ENCODE results near the gene MLANA.

Gene MLANA

GRCh38 chr9:5863092-5863746 is 27.5 kb upstream of the MLANA start:
- H3K36me3 ChIP-seq (ENCODE audit: insufficient read depth, low read length) = no peaks in the 10 kb centered on the region
- no peaks in the 10 kb centered on the region for H3K9me3 ChIP-seq (ENCODE audit: insufficient read depth, low read depth, low read length)
- no peak overlapping the region for H3K9ac ChIP-seq (ENCODE audit: low read depth, low read length, poor library complexity, severe bottlenecking)
- H3K27me3 ChIP-seq (ENCODE audit: insufficient read depth, low read length, poor library complexity, severe bottlenecking) = no peaks in the 10 kb centered on the region
- TF ChIP-seq EZH2phosphoT487 (IDR thresholded peaks at IDR 0.05; ENCODE audit: borderline replicate concordance) = no peak
- TF ChIP-seq, protein P1, sequence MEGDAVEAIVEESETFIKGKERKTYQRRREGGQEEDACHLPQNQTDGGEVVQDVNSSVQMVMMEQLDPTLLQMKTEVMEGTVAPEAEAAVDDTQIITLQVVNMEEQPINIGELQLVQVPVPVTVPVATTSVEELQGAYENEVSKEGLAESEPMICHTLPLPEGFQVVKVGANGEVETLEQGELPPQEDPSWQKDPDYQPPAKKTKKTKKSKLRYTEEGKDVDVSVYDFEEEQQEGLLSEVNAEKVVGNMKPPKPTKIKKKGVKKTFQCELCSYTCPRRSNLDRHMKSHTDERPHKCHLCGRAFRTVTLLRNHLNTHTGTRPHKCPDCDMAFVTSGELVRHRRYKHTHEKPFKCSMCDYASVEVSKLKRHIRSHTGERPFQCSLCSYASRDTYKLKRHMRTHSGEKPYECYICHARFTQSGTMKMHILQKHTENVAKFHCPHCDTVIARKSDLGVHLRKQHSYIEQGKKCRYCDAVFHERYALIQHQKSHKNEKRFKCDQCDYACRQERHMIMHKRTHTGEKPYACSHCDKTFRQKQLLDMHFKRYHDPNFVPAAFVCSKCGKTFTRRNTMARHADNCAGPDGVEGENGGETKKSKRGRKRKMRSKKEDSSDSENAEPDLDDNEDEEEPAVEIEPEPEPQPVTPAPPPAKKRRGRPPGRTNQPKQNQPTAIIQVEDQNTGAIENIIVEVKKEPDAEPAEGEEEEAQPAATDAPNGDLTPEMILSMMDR (conservative IDR thresholded peaks at IDR 0.05; ENCODE audit: low read length) = no peak
- H2AFZ ChIP-seq (ENCODE audit: low read length) = 0 out of 2 replicates have a peak overlapping the region, but pooled peaks have one; percentile 17
- H3K4me3 ChIP-seq (ENCODE audit: low read length, poor library complexity, severe bottlenecking) = no peak overlapping the region
- H3F3A ChIP-seq (ENCODE audit: low read depth) = no peaks in the 10 kb centered on the region
- no peaks in the 10 kb centered on the region for H3K79me2 ChIP-seq (ENCODE audit: insufficient read depth, low read length)
- H3K4me1 ChIP-seq (ENCODE audit: insufficient read depth, low read length, poor library complexity, severe bottlenecking) = peaks cover 11% of the 10 kb centered on the region
- no peak overlapping the region for H3K4me2 ChIP-seq (ENCODE audit: low read depth, low read length, poor library complexity, severe bottlenecking)
- H4K20me1 ChIP-seq (ENCODE audit: insufficient read depth, low read length, poor library complexity, severe bottlenecking) = no peaks in the 10 kb centered on the region
- no peaks in the 10 kb centered on the region for H3K9me2 ChIP-seq (replicated peaks; ENCODE audit: low read depth, low read length)

- no peak overlapping the region for H3K4me3 ChIP-seq (ENCODE audit: low read length, poor library complexity, severe bottlenecking)
- H3K27me3 ChIP-seq (ENCODE audit: insufficient read depth, low read length, poor library complexity, severe bottlenecking) = no peaks in the 10 kb centered on the region
- no peaks in the 10 kb centered on the region for H3F3A ChIP-seq (ENCODE audit: low read depth)
- H3K36me3 ChIP-seq (ENCODE audit: insufficient read depth, low read length) = no peaks in the 10 kb centered on the region
- H3K9me3 ChIP-seq (ENCODE audit: insufficient read depth, low read depth, low read length) = no peaks in the 10 kb centered on the region
- no peaks in the 10 kb centered on the region for H4K20me1 ChIP-seq (ENCODE audit: insufficient read depth, low read length, poor library complexity, severe bottlenecking)
- H3K4me1 ChIP-seq (ENCODE audit: insufficient read depth, low read length, poor library complexity, severe bottlenecking) = peaks cover 9% of the 10 kb centered on the region
- H2AFZ ChIP-seq (ENCODE audit: low read length) = no peak overlapping the region
- TF ChIP-seq, protein P1 (conservative IDR thresholded peaks at IDR 0.05; ENCODE audit: low read length) = no peak
- no peak for TF ChIP-seq EZH2phosphoT487 (IDR thresholded peaks at IDR 0.05; ENCODE audit: borderline replicate concordance)
- no peaks in the 10 kb centered on the region for H3K79me2 ChIP-seq (ENCODE audit: insufficient read depth, low read length)
- no peak overlapping the region for H3K9ac ChIP-seq (ENCODE audit: low read depth, low read length, poor library complexity, severe bottlenecking)
- no peaks in the 10 kb centered on the region for H3K9me2 ChIP-seq (replicated peaks; ENCODE audit: low read depth, low read length)
- H3K4me2 ChIP-seq (ENCODE audit: low read depth, low read length, poor library complexity, severe bottlenecking) = no peak overlapping the region
Observed at GRCh38 chr9:5864446-5864845, 26.2 kb upstream of the MLANA start.

- no peaks in the 10 kb centered on the region for H3K9me2 ChIP-seq (replicated peaks; ENCODE audit: low read depth, low read length)
- no peaks in the 10 kb centered on the region for H3K27me3 ChIP-seq (ENCODE audit: insufficient read depth, low read length, poor library complexity, severe bottlenecking)
- H2AFZ ChIP-seq (ENCODE audit: low read length) = no peak overlapping the region
- TF ChIP-seq EZH2phosphoT487 (IDR thresholded peaks at IDR 0.05; ENCODE audit: borderline replicate concordance) = no peak
- TF ChIP-seq, protein P1 (conservative IDR thresholded peaks at IDR 0.05; ENCODE audit: low read length) = no peak
- H4K20me1 ChIP-seq (ENCODE audit: insufficient read depth, low read length, poor library complexity, severe bottlenecking) = no peaks in the 10 kb centered on the region
- no peak overlapping the region for H3K4me2 ChIP-seq (ENCODE audit: low read depth, low read length, poor library complexity, severe bottlenecking)
- no peaks in the 10 kb centered on the region for H3K36me3 ChIP-seq (ENCODE audit: insufficient read depth, low read length)
- H3K9ac ChIP-seq (ENCODE audit: low read depth, low read length, poor library complexity, severe bottlenecking) = no peak overlapping the region
- no peaks in the 10 kb centered on the region for H3K79me2 ChIP-seq (ENCODE audit: insufficient read depth, low read length)
- H3K9me3 ChIP-seq (ENCODE audit: insufficient read depth, low read depth, low read length) = no peaks in the 10 kb centered on the region
- peaks cover 9% of the 10 kb centered on the region for H3K4me1 ChIP-seq (ENCODE audit: insufficient read depth, low read length, poor library complexity, severe bottlenecking)
- H3K4me3 ChIP-seq (ENCODE audit: low read length, poor library complexity, severe bottlenecking) = no peak overlapping the region
- H3F3A ChIP-seq (ENCODE audit: low read depth) = no peaks in the 10 kb centered on the region
Observed at GRCh38 chr9:5866272-5866671, 24.4 kb upstream of the MLANA start.
